Liver (tissue), 9 donors: ENCODE measurements around the gene CACHD1. TPM values are rescaled to one million over a fixed set of nuclear protein-coding genes. Genes with fewer than 3 reads are reported as not detected.

Experiments
- DNase-seq: peaks from one replicate; pipeline ENCODE4 v3.0.0-alpha.2; 2017; ENCODE audit warnings: low spot score
- H3K27ac ChIP-seq, 2 donors: one replicate each; pipeline ENCODE4 v1.7.0; 2013; ENCODE audit warnings: inconsistent platforms in 2 of 2, low read length in 2 of 2, control low read depth in 1 of 2, low read depth in 1 of 2, mild to moderate bottlenecking in 1 of 2
- H3K27me3 ChIP-seq, 4 donors: one replicate each; pipeline versions ENCODE4 v1.6.1 to v1.7.0; 2013; ENCODE audit warnings: low read length in 3 of 4, inconsistent platforms in 1 of 4, mild to moderate bottlenecking in 1 of 4, moderate library complexity in 1 of 4; ENCODE audit not compliant: control insufficient read depth in 4 of 4, insufficient read depth in 4 of 4
- H3K36me3 ChIP-seq, 4 donors: one replicate each; pipeline versions ENCODE4 v1.6.1 to v1.7.0; 2013; ENCODE audit warnings: low read length in 3 of 4, mild to moderate bottlenecking in 3 of 4, low read depth in 1 of 4, moderate library complexity in 1 of 4; ENCODE audit not compliant: control insufficient read depth in 4 of 4, insufficient read depth in 3 of 4
- H3K4me1 ChIP-seq, 4 donors: one replicate each; pipeline versions ENCODE4 v1.6.1 to v1.7.0; 2013; ENCODE audit warnings: low read length in 3 of 4, mild to moderate bottlenecking in 3 of 4, moderate library complexity in 1 of 4; ENCODE audit not compliant: control insufficient read depth in 4 of 4, insufficient read depth in 4 of 4
- H3K4me3 ChIP-seq, 3 donors: one replicate each; pipeline versions ENCODE4 v1.6.1 to v1.7.0; 2013; ENCODE audit warnings: low read length in 3 of 3, control low read depth in 1 of 3, low read depth in 1 of 3, mild to moderate bottlenecking in 1 of 3
- H3K9ac ChIP-seq, 2 donors: one replicate each; pipeline ENCODE4 v1.7.0; 2013; ENCODE audit warnings: low read length in 2 of 2, mild to moderate bottlenecking in 2 of 2, moderate library complexity in 2 of 2, control low read depth in 1 of 2, low read depth in 1 of 2
- H3K9me3 ChIP-seq, 4 donors: one replicate each; pipeline versions ENCODE4 v1.6.1 to v1.7.0; 2013; ENCODE audit warnings: low read length in 3 of 4; ENCODE audit not compliant: control insufficient read depth in 4 of 4
- GABPA ChIP-seq, 2 donors: IDR thresholded peaks in 1 of 2; conservative IDR thresholded peaks in 1 of 2; 2 replicates each; pipeline ENCODE4 v1.6.1; 2016; ENCODE audit warnings: antibody characterized with exemption in 2 of 2, mild to moderate bottlenecking in 1 of 2, moderate library complexity in 1 of 2
- HNF4A ChIP-seq, 2 donors: conservative IDR thresholded peaks; 2 replicates each; pipeline ENCODE4 v1.6.1; 2016; ENCODE audit warnings: antibody characterized with exemption in 2 of 2, mild to moderate bottlenecking in 2 of 2
- HNF4G ChIP-seq: IDR thresholded peaks from 2 replicates; pipeline ENCODE4 v1.6.1; 2016; ENCODE audit warnings: antibody characterized with exemption
- RAD21 ChIP-seq, 2 donors: IDR thresholded peaks; 2 replicates each; pipeline ENCODE4 v1.6.1; 2016; ENCODE audit warnings: antibody characterized with exemption in 2 of 2, mild to moderate bottlenecking in 2 of 2
- RXRA ChIP-seq, 2 donors: IDR thresholded peaks; 2 replicates each; pipeline ENCODE4 v1.6.1; 2017 to 2018; ENCODE audit warnings: antibody characterized with exemption in 2 of 2, mild to moderate bottlenecking in 1 of 2
- SP1 ChIP-seq: IDR thresholded peaks from 2 replicates; pipeline ENCODE4 v1.6.1; 2018; ENCODE audit warnings: antibody characterized with exemption, mild to moderate bottlenecking
- WGBS: extraction: QIAGEN DNeasy Blood & Tissue Kit; methylation state at CpG from one replicate; pipeline ENCODE4 v1.1.7; 2013; 5-methylcytosine and 5-hydroxymethylcytosine counted together
- polyA plus RNA-seq, 2 donors: library from polyadenylated mRNA; stranded (reverse) in 1 of 2; unstranded in 1 of 2; fragments of 200-250 nt in 1 of 2; fragments of >200 nt in 1 of 2; fragmentation: Nextera tagmentation in 1 of 2; extraction: Ambion mirVana in 1 of 2; gene quantifications; one replicate each; pipeline versions ENCODE4 v1.2.1 to v1.2.3, GENCODE V29; 2013 to 2015
- total RNA-seq, 2 donors: library from RNA; depleted of rRNA; stranded (reverse); fragments of >200 nt; gene quantifications; one replicate each; pipeline ENCODE4 v1.2.3, GENCODE V29; 2014
- TF ChIP-seq, protein P1 (sequence below): IDR thresholded peaks from 2 replicates; pipeline ENCODE4 v1.6.1; 2016; ENCODE audit warnings: antibody characterized with exemption
- TF ChIP-seq, protein P2 (sequence below): IDR thresholded peaks from 2 replicates; pipeline ENCODE4 v1.6.1; 2016; ENCODE audit warnings: antibody characterized with exemption, mild to moderate bottlenecking
- TF ChIP-seq, protein P3 (sequence below): IDR thresholded peaks from 2 replicates; pipeline ENCODE4 v1.6.1; 2016; ENCODE audit warnings: antibody characterized with exemption
- donor health status: healthy.
- donor health status: healthy.
- donor health status: healthy.
- donor health status: healthy.
- donor health status: healthy.

Gene CACHD1
- total and polyA plus RNA-seq, 4 donors = 0.68 to 4.2 (median 2.3) TPM

DNA sequence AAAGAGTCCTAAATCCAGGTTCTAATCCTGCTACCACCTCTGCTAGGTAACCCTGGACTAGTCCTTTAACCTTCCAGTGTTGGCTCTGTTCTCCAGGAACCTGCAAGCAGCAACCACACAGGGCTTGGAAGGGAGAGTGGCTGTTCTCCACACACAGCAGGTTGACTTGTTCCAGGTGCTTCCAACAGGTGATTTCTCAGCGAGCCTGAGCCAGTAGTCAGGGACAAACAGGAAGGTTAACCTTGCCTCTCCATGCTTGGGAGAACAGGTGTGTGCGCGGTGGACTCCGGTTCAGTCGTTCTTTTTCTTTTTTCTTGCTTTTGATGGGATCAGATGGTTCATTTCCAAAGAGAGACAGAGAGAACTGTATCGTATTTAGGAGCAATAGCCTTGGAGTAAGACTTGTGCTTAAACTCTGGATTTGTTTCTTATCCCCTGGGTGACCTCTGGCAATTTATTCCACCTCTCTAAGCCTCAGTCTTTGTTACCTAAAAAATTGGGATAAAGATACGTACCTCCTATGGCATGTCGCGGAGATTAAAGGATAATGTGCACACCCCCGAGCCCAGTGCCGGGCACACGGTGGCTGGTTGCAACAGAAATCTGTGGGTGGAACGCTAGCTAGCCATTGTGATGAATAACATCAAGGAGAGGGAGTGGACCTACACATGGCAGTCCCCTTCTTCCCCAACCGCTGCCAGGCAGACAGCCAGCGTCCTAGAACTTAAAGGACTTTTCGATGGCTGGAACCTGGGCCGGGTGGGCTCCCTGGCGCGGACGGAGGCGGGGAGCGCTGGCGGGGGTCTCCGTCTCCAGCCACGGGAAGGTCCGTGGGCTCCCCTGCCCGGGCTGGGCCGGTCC is 583 bp upstream of the CACHD1 start:
- 12% methylated on average over 28 of the region's 28 CpGs for WGBS
- no peaks in the 10 kb centered on the region for H3K9me3 ChIP-seq
- no peak for DNase-seq
- TF ChIP-seq RXRA (IDR thresholded peaks at IDR 0.05) (no peak), SP1 (no peak), GABPA (IDR thresholded peaks at IDR 0.05 in 1 of 2, conservative IDR thresholded peaks at IDR 0.05 in 1 of 2) (no peak)
- TF ChIP-seq, protein P1, sequence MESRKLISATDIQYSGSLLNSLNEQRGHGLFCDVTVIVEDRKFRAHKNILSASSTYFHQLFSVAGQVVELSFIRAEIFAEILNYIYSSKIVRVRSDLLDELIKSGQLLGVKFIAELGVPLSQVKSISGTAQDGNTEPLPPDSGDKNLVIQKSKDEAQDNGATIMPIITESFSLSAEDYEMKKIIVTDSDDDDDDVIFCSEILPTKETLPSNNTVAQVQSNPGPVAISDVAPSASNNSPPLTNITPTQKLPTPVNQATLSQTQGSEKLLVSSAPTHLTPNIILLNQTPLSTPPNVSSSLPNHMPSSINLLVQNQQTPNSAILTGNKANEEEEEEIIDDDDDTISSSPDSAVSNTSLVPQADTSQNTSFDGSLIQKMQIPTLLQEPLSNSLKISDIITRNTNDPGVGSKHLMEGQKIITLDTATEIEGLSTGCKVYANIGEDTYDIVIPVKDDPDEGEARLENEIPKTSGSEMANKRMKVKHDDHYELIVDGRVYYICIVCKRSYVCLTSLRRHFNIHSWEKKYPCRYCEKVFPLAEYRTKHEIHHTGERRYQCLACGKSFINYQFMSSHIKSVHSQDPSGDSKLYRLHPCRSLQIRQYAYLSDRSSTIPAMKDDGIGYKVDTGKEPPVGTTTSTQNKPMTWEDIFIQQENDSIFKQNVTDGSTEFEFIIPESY = no peak
- H3K27ac ChIP-seq = peak overlapping the region; percentile 55 to 74
- peak overlapping the region; percentile 55 to 80 (median 67) for H3K4me3 ChIP-seq
- no peaks in the 10 kb centered on the region for H3K27me3 ChIP-seq
- no peaks in the 10 kb centered on the region for H3K36me3 ChIP-seq
- H3K9ac ChIP-seq = no peak overlapping the region
- peaks cover 3 to 19% (median 10%) of the 10 kb centered on the region in 4 donors for H3K4me1 ChIP-seq

DNA sequence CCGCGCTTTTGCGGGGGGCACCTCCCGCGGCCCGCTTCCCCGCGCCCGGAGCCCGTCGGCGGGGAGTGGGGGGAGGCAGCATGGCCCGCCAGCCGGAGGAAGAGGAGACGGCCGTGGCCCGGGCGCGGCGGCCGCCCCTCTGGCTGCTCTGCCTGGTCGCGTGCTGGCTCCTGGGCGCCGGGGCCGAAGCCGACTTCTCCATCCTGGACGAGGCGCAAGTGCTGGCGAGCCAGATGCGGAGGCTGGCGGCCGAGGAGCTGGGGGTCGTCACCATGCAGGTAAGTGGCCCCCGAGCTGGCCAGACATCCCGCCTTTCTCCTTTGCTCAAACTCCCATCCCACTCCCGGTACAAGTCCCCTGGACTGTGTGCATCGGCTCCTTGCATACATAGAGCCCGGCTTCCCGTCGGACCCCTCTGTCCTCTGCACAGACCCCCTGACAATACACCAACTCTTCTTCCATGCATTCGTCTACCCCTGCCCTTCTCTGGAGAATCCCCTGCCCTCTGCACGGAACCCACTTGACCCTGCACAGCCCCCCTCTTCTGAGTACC is 812 bp downstream of the CACHD1 start:
- Histone ChIP-seq H3K36me3 (no peaks in the 10 kb centered on the region), H3K27me3 (no peaks in the 10 kb centered on the region), H3K4me3 (peak overlapping the region in 2 of 3 donors; percentile 67 to 80), H3K27ac (peak overlapping the region in 1 of 2 donors; percentile 55), H3K4me1 (peaks cover 3 to 20% (median 12%) of the 10 kb centered on the region in 4 donors), H3K9ac (no peak overlapping the region), H3K9me3 (no peaks in the 10 kb centered on the region)
- TF ChIP-seq, protein P2, sequence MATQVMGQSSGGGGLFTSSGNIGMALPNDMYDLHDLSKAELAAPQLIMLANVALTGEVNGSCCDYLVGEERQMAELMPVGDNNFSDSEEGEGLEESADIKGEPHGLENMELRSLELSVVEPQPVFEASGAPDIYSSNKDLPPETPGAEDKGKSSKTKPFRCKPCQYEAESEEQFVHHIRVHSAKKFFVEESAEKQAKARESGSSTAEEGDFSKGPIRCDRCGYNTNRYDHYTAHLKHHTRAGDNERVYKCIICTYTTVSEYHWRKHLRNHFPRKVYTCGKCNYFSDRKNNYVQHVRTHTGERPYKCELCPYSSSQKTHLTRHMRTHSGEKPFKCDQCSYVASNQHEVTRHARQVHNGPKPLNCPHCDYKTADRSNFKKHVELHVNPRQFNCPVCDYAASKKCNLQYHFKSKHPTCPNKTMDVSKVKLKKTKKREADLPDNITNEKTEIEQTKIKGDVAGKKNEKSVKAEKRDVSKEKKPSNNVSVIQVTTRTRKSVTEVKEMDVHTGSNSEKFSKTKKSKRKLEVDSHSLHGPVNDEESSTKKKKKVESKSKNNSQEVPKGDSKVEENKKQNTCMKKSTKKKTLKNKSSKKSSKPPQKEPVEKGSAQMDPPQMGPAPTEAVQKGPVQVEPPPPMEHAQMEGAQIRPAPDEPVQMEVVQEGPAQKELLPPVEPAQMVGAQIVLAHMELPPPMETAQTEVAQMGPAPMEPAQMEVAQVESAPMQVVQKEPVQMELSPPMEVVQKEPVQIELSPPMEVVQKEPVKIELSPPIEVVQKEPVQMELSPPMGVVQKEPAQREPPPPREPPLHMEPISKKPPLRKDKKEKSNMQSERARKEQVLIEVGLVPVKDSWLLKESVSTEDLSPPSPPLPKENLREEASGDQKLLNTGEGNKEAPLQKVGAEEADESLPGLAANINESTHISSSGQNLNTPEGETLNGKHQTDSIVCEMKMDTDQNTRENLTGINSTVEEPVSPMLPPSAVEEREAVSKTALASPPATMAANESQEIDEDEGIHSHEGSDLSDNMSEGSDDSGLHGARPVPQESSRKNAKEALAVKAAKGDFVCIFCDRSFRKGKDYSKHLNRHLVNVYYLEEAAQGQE = no peak
- TF ChIP-seq SP1 (no peak), HNF4A (conservative IDR thresholded peaks at IDR 0.05) (no peak), RAD21 (IDR thresholded peaks at IDR 0.05) (no peak), HNF4G (no peak)
- TF ChIP-seq, protein P3, sequence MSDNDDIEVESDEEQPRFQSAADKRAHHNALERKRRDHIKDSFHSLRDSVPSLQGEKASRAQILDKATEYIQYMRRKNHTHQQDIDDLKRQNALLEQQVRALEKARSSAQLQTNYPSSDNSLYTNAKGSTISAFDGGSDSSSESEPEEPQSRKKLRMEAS = no peak
- TF ChIP-seq, protein P1 = no peak
- WGBS = 1% methylated on average over 43 of the region's 43 CpGs
- no peak for DNase-seq
